ENCODE results near the gene LMF2. TPM values are rescaled to one million over a fixed set of nuclear protein-coding genes. Genes with fewer than 3 reads are reported as not detected.

Gene LMF2
- total RNA-seq, 1 experiment from 2014 or later = 56.9 TPM

- RAD21 ChIA-PET (ENCODE audit: low non-redundant PET in 1 of 2, low total read pairs in 2 of 2, uncharacterized antibody in 2 of 2, unreplicated experiment in 2 of 2) = no interaction called here
- ATAC-seq = no peak
Measured at GRCh38 chr22:50479721-50480120, 27.8 kb downstream of the LMF2 start.

DNA sequence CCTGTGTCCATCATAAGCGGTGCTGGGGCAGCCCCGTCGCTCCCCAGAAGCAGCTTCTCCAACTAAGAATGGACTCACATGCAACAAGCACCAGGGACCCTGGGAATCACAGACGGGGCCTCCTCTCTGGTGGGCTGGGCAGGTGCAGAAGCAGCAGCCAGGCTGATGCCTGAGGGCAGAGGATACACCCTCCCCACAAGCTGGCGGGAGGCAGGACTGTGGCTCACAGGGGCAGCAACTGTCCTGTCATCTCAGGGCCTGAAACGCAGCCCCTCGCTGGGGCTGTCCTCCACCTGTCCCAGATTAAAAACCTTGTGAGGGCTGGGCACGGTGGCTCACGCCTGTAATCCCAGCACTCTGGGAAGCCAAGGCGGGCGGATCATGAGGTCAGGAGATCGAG is 29.6 kb downstream of the LMF2 start:
- CTCF ChIA-PET = no interaction called here
- H3K4me1 ChIP-seq (ENCODE audit: control insufficient read depth in 1 of 2, insufficient read depth in 2 of 2, low read length in 2 of 2) = peaks cover 13 to 34% of the 10 kb centered on the region in 2 experiments; a peak in 3 of 4 replicates
- ATAC-seq (no peak), DNase-seq (ENCODE audit: low read depth, low spot score) (no peak)
- H3K79me2 ChIP-seq (ENCODE audit: insufficient read depth, low read length) = peaks cover 17% of the 10 kb centered on the region
- RAD21 ChIA-PET (ENCODE audit: low non-redundant PET in 1 of 2, low total read pairs in 2 of 2, uncharacterized antibody in 2 of 2, unreplicated experiment in 2 of 2) = no interaction called here
- no TSS peak for BruUV-seq (replicated peaks)
- no peaks in the 10 kb centered on the region for H4K20me1 ChIP-seq (ENCODE audit: insufficient read depth)
- intact Hi-C loops (cut with micrococcal nuclease) = no loop called here
- TF ChIP-seq CBX3 (IDR thresholded peaks at IDR 0.05; ENCODE audit: low read depth) = no peak
- no peak for TF ChIP-seq ZNF274 (IDR thresholded peaks at IDR 0.05; ENCODE audit: low read depth, low read length)
- TF ChIP-seq, protein P1, sequence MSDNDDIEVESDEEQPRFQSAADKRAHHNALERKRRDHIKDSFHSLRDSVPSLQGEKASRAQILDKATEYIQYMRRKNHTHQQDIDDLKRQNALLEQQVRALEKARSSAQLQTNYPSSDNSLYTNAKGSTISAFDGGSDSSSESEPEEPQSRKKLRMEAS (IDR thresholded peaks at IDR 0.05) = no peak
- no peak for TF ChIP-seq POLR2A (IDR thresholded peaks at IDR 0.05; ENCODE audit: borderline replicate concordance, extremely low read depth, insufficient read depth, insufficient read length)
- no peak for TF ChIP-seq SP1 (IDR thresholded peaks at IDR 0.05; ENCODE audit: low read depth)
- no peak for TF ChIP-seq ZFX (IDR thresholded peaks at IDR 0.05)
- TF ChIP-seq ELF1 (IDR thresholded peaks at IDR 0.05; ENCODE audit: borderline replicate concordance, low read depth) = no peak
- no peak for TF ChIP-seq SIN3A (IDR thresholded peaks at IDR 0.05; ENCODE audit: low read depth)
- no peak for TF ChIP-seq POLR2AphosphoS5 (IDR thresholded peaks at IDR 0.05; ENCODE audit: low read depth, low read length)
- TF ChIP-seq EZH2phosphoT487 (IDR thresholded peaks at IDR 0.05; ENCODE audit: borderline replicate concordance) = no peak
- TF ChIP-seq FOSL1 (IDR thresholded peaks at IDR 0.05; ENCODE audit: low read depth) = no peak
- no peak for TF ChIP-seq RAD21 (IDR thresholded peaks at IDR 0.05; ENCODE audit: low read depth)
- H3K4me3 ChIP-seq (replicated peaks in 1 of 2; ENCODE audit: low read depth in 1 of 2, low read length in 2 of 2) = no peak overlapping the region
- no peaks in the 10 kb centered on the region for H3K9me2 ChIP-seq (ENCODE audit: insufficient read depth)
- H3K4me2 ChIP-seq (ENCODE audit: low read length) = no peak overlapping the region
- H3K9ac ChIP-seq (ENCODE audit: low read length) = no peak overlapping the region
- no peaks in the 10 kb centered on the region for H3K27me3 ChIP-seq (ENCODE audit: insufficient read depth, low read length)
- H2AFZ ChIP-seq (ENCODE audit: low read depth, low read length, poor library complexity, severe bottlenecking) = no peak overlapping the region
- H3K9me3 ChIP-seq (ENCODE audit: control insufficient read depth in 1 of 2, insufficient read depth in 1 of 2, low read depth in 1 of 2, low read length in 2 of 2) = no peaks in the 10 kb centered on the region
- POLR2A ChIA-PET = no interaction called here
- no peak overlapping the region for H3K27ac ChIP-seq (ENCODE audit: low read depth, low read length)
- H3K36me3 ChIP-seq (ENCODE audit: control insufficient read depth in 1 of 2, insufficient read depth in 2 of 2, low read length in 2 of 2) = no peaks in the 10 kb centered on the region

More at GRCh38 chr22:50479721-50480120, 27.8 kb downstream of the LMF2 start:
- H3K9me2 ChIP-seq (ENCODE audit: insufficient read depth) = no peaks in the 10 kb centered on the region
- H3K4me1 ChIP-seq (ENCODE audit: control insufficient read depth in 1 of 2, insufficient read depth in 2 of 2, low read length in 2 of 2) = peaks cover 12 to 30% of the 10 kb centered on the region in 2 experiments; a peak in 3 of 4 replicates
- H3K36me3 ChIP-seq (ENCODE audit: control insufficient read depth in 1 of 2, insufficient read depth in 2 of 2, low read length in 2 of 2) = no peaks in the 10 kb centered on the region
- H3K9ac ChIP-seq (ENCODE audit: low read length) = no peak overlapping the region
- no peaks in the 10 kb centered on the region for H4K20me1 ChIP-seq (ENCODE audit: insufficient read depth)
- no TSS peak for BruUV-seq (replicated peaks)
- H3K27me3 ChIP-seq (ENCODE audit: insufficient read depth, low read length) = no peaks in the 10 kb centered on the region
- no peak overlapping the region for H2AFZ ChIP-seq (ENCODE audit: low read depth, low read length, poor library complexity, severe bottlenecking)
- H3K27ac ChIP-seq (ENCODE audit: low read depth, low read length) = no peak overlapping the region
- ChIA-PET POLR2A (no interaction called here), CTCF (no interaction called here)
- H3K79me2 ChIP-seq (ENCODE audit: insufficient read depth, low read length) = no peaks in the 10 kb centered on the region
- H3K4me2 ChIP-seq (ENCODE audit: low read length) = no peak overlapping the region
- H3K9me3 ChIP-seq (ENCODE audit: control insufficient read depth in 1 of 2, insufficient read depth in 1 of 2, low read depth in 1 of 2, low read length in 2 of 2) = no peaks in the 10 kb centered on the region
- H3K4me3 ChIP-seq (replicated peaks in 1 of 2; ENCODE audit: low read depth in 1 of 2, low read length in 2 of 2) = no peak overlapping the region
- intact Hi-C loops (cut with micrococcal nuclease) = no loop called here
- TF ChIP-seq EGR1 (IDR thresholded peaks at IDR 0.05; ENCODE audit: low read depth) (no peak), FOSL1 (IDR thresholded peaks at IDR 0.05; ENCODE audit: low read depth) (no peak), YY1 (IDR thresholded peaks at IDR 0.05; ENCODE audit: extremely low read depth, insufficient replicate concordance, low read depth, low read length) (no peak), POLR2AphosphoS5 (IDR thresholded peaks at IDR 0.05; ENCODE audit: low read depth, low read length) (no peak), TCF7L2 (IDR thresholded peaks at IDR 0.05; ENCODE audit: borderline replicate concordance, extremely low read depth, insufficient read depth, insufficient read length) (no peak), ZFX (IDR thresholded peaks at IDR 0.05) (no peak), SP1 (IDR thresholded peaks at IDR 0.05; ENCODE audit: low read depth) (no peak), SIN3A (IDR thresholded peaks at IDR 0.05; ENCODE audit: low read depth) (no peak), SRF (IDR thresholded peaks at IDR 0.05; ENCODE audit: low read depth) (no peak), CEBPB (IDR thresholded peaks at IDR 0.05; ENCODE audit: low read depth) (no peak), POLR2A (IDR thresholded peaks at IDR 0.05; ENCODE audit: borderline replicate concordance, extremely low read depth, insufficient read depth, insufficient read length) (no peak), EZH2phosphoT487 (IDR thresholded peaks at IDR 0.05; ENCODE audit: borderline replicate concordance) (no peak), JUND (IDR thresholded peaks at IDR 0.05) (no peak)
- TF ChIP-seq, protein P2, sequence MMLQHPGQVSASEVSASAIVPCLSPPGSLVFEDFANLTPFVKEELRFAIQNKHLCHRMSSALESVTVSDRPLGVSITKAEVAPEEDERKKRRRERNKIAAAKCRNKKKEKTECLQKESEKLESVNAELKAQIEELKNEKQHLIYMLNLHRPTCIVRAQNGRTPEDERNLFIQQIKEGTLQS (IDR thresholded peaks at IDR 0.05) = no peak
- no peak for DNase-seq (ENCODE audit: low read depth, low spot score)
